ENCODE measurements around the gene WNT8B.

The WNT8B gene

GRCh38 chr10:100519311-100520051, 56.7 kb downstream of the WNT8B start, which contains the start of gene SEC31B:
SEC31B (minus strand) TSS chr10:100519861; CDS start chr10:100516952, 2,909 bp downstream.
- no peak for DNase-seq

- no peak for DNase-seq
These were observed 58.0 kb downstream of the WNT8B start for GRCh38 chr10:100520811-100521210.

GRCh38 chr10:100522107-100522801, 59.4 kb downstream of the WNT8B start:
- no peak for DNase-seq

GRCh38 chr10:100522945-100523344, 60.1 kb downstream of the WNT8B start:
- no peak for DNase-seq

GRCh38 chr10:100524206-100524605, 61.4 kb downstream of the WNT8B start:
- no peak for DNase-seq

- no peak for DNase-seq
These were observed 61.8 kb downstream of the WNT8B start for GRCh38 chr10:100524638-100525037.

- DNase-seq, result peak; percentile 22
These were observed 65.5 kb downstream of the WNT8B start for GRCh38 chr10:100528123-100528886.

- DNase-seq, result no peak
These were observed 66.2 kb downstream of the WNT8B start for GRCh38 chr10:100528921-100529474.

- peak; percentile 92 for DNase-seq
These were observed 66.9 kb downstream of the WNT8B start, which contains the start of gene NDUFB8 for GRCh38 chr10:100529475-100530298. NDUFB8 (minus strand) TSS chr10:100529871; CDS start chr10:100529851, 20 bp downstream.

GRCh38 chr10:100531761-100532160, 69.0 kb downstream of the WNT8B start:
- no peak for DNase-seq

Measured in activated CD4-positive, alpha-beta T cell treated with anti-CD3 and anti-CD28 coated beads for 48 hours (primary cell).